ENCODE measurements around the gene POU3F1.

Gene POU3F1

DNA sequence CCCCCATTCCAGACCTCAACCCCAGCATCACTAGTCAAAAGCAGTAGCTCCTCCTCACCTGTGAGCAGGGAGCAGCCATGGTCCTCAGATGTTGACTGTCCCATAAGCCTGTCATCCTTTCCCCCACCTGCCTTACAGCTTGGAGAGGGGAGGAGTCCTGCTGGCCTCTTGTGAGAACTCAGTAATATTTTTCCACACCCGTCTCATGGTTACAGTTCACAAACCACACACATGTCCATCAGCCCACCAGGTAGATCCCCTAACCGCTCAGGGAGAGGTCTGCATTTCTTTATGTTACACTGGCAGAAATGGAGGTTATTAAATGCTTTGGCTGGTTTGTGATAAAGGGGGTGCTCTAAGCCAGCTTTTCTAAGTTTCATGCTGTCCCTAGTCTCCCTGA lies 26.3 kb upstream of the POU3F1 start:
- DNase-seq, result no peak

DNA sequence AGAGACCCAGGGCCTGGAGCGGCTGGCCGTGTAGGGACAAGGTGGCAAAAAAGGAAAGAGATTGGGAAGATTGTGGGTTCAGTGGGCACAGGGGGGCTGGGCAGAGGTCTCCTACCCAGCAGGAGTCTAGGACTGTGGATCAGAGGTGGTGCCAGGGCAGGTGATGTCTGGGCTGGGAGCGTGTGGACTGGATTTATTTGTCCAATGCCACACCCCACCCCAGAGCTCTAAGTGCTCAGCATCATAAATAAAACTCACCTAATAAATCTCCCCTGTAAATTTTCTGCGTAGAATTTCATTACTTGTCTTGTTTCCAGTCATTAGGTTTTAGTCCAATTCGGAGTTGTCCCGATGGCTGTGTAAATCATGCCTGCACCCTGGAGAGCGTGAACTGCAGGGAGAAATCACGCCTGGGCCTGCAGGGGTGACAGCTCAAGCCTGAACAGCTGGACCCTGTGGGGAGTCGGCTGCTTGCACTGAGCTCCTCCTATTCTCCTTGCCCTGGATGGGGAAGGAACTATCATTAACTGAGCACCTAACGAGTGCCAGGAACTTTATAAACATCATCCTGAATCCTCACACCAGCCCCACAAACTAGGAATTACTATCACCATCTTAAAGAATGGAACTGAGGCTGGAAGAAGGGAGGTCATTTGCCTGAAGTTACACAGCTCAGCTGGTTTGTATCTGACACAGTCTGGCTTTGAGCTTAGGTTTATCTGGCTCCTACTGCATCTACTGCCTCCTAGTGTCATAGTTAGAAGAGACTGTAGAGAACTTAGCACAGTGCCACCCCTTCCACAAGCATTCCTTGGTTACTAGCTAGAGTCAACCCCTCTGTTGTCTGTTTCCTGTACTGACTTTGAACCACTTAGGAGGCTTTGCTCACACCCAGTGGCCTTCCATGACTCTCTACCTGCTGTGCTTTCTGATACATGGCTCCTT lies 25.0 kb upstream of the POU3F1 start:
- DNase-seq, result peak; percentile 5 to 22

DNA sequence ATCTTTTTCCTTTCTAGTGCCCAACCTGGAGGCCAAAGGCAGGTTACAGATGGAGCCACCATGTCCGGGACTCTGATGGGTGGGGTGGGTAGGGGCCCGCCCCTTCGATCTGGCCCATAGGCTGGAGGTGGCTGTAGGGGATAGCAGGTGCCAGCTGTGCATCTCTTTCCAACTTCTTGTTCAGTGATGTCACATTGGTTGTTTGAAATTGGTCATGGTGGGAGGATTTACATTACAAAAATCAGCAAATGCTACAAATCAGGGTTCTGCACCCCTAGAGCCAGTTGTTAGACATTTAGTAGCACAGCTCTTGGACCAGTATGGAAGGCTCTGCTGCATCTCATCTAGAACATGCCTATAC lies 22.4 kb upstream of the POU3F1 start:
- no peak for DNase-seq

DNA sequence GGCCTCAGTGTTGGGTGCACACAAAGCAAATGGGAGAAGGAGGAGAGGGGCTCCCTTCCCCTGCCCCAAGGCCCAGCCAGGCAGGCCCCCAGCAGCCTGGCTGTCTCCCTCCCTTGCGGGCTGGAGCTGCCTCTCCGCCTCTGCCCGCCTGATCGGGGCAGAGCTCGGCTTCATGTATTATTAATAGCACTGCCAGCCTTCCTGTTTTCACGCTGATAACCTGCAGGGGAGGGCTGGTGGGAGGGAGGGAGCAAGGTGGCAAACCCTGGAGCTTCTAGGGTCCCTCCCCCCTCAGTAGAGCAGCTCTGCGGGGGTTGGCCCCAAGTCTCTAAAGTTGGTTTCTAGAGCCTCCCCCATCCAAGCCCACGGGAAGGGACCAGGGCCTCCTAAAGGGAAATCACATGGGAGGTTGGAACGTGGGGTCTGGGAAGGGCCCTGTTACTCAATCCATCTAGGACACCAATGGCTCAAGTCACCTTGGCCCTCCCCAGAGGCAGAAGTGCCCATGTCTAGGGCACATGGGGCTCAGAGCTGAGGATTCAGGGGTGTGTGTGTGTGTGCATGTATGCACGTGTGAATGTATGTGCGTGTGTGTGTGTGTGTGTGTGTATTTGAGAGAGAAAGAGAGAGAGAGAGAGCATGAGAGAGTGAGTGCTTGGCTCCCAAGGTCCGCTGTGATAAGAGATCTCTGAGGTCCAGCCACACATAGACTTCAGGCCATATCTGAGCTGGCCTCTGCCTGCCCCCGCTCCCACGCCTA lies 21.8 kb upstream of the POU3F1 start:
- no peak for DNase-seq

DNA sequence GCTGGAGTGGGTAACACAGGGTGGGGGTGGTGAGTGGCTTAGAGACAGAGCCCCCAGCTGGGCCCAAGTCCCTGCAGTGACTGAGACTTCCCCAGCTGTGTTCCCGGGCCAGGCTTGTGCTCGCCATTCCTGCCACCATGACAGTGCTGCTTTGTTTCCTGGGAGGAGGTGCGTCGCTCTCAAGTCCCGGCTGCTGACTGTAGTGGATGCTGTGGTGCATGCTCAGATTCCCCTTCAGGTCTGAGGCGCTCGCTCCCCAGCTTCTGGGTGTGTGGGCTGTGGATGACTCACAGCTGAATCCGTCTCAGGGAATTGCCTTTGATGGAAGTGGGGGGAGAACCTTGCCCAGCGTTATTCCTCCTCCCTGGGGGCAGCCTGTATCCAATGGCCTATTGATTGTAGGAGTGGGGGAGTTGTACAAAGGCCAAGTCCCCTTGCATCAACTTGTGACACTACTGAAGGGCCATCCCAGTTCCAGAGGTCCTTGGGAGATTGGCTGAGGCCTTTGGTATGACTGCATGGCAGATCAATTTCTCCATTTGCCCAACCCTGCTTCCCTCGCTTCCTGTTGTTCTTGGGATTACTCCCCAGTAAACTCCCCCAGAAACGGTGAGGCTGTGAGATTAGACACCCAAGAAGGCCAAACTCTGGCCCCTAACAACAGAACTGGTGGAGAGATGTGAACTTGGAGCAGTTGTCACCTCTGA lies 17.8 kb upstream of the POU3F1 start:
- no peak for DNase-seq

DNA sequence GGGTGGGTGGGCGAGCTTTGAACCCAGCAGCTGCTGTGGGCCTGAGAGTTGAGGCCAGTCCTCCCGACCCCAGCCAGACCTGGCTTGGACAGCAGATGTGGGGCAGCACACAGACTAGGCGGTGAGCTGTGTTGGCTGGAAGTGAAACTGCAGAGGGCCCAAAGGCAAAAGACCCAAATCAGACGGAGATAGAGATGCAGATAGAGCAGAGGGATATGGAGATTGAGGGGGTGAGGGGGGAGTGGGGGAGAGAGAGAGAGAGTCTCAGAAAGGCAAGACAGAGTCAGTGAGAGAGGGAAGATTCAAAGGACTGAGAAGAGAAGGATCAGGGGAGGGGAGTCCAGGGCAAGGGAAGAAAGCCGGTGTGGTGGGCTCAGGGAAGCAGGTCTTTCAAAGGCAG lies 17.0 kb upstream of the POU3F1 start:
- no peak for DNase-seq

DNA sequence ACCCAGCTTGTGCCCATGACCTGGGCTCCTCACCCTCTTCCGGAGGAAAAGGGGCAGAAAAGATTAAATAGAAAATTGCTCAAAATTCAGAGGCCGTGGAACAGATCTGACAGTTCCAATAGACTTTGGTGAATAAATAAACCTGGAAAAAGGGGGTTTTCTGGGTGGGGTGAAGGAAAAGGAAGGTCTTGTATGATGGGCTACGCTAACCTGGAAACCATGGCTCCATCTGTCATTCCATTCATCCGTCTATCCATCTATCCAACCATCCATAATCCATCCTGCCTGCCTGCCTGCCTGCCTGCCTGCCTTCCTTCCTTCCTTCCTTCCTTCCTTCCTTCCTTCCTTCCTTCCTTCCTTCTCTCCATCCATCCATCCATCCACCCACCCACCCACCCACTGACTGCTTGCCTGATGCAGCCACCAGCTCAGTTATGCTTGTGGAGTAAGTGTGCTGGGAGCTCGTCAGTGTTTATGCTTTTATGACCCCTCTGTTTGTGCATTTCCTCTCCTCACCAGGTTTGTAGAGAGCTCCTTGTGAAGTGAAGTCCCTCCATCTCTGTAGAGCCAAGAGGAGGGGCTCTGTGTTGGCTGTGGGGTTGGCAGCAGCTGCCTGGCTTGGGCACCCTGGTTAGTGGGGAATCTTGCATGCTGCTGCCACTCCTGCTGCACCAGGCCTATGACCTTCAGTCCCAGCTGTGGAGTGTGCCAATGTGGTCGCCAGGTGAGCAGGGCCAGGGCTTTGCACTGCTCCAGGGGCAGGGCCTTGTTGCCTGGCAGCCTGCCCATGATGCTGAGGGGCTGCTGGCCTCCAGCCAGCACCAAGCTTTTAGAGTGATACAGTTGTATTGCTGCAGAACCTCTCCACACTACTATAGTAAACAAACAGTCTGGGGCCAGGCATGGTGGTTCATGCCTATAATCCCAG lies 16.0 kb upstream of the POU3F1 start:
- DNase-seq, result no peak

DNA sequence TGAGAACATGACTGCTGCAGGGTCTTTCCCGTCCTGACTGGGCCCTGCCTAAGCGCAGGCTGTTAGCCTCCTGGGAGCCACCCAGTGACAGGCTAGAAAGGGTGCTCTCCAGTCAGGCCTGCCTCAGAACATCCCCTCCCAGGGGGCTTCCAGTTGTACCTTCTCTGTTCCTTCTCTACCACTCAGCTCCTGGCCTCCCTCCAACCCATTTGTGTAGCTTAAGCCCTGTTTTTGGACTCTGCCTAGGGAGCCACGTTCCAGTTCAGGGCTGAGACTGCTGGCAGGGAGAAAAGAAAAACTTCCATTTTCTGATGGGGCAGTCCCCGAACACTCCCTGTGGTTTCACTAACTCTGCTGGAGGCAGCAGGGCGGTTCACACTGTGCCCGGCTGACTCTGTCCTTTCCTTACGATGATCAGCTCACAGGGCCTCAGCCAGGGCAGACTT lies 15.3 kb upstream of the POU3F1 start:
- no peak for DNase-seq

DNA sequence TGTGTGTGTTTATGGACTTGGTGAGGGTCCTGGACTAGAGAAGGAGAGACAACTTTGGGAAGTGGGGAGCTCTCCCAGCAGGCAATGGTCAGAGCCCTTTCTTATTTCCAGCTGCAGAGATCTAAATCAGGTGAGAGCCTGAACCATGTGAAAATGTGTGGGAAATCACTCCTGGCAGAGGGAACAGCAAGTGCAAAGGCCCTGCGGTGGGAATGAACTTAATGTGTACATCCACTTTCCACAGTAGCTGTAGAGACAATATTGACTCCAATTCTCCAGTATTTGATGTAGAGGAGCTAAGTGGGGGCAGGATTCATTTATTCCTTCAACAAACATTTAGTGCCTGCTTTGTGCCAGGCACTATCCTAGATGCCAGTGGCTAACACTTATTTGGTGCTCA lies 14.7 kb upstream of the POU3F1 start:
- DNase-seq, result no peak

DNA sequence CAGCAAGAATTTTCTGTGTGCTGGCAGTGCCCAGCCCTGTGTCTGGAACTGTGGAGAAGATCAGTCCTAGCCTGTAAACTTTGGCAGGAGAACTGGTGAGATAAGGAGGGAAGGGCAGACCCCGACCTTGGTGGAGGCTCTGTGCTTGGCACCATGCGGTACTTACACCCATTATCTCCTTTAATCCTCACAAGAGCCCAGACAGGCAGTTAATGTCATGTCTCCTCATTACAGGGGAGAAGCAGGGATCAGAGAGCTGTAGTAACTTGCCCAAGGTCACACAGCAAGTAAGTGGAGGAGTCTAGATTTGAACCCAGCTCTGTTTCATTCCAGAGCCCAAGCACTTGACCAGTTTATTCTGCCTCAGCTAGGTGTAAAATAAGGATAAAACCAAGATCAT lies 13.9 kb upstream of the POU3F1 start:
- DNase-seq, result no peak

DNA sequence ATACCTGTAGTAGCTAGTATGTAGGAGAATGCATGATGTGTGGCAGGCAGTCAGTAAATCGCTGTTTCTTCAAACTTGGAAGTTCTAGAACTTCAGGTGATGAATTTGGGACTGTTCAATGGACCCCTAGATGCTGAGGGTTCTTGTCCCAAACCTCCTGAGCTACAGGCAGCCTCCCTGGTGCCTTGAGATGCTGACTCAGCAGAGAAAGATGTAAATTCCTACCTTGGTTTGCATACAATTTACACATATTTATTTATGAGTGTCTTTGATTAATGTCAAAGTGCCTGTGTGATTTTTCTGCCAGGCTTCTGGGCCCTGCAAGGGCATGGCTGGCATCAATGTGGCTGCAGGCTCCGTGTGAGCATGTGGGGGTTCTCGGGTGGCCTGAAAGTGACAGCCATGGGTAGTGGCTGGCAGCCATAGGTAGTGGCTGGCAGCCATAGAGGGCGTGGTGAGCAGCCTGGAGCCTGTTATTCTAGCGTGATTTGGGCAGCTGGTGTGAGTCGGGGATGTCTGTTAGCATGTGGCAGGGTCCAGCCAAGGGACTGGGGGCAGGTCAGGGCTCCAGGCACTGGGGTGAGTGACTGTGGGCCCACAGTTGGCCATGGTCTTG lies 13.2 kb upstream of the POU3F1 start:
- DNase-seq, result no peak

DNA sequence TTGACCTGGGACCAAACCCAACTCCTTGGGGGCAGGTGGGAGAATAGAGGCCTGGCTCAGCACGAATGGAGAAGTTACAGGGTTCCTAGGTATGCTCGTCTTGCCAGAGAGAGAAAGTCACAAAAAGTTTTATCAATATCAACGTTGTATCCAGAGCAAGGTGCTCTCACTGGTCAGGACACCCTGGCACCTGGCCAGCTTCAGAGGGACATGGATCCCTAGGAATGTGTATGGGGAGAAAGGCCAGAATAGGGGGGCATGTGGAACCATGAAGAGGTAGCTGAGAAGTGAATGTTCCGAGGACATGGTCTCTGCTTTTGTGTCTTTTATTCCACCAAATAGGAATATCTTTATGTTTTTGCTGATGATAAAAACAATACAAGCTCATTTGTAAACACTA lies 9.4 kb upstream of the POU3F1 start:
- DNase-seq, result no peak

DNA sequence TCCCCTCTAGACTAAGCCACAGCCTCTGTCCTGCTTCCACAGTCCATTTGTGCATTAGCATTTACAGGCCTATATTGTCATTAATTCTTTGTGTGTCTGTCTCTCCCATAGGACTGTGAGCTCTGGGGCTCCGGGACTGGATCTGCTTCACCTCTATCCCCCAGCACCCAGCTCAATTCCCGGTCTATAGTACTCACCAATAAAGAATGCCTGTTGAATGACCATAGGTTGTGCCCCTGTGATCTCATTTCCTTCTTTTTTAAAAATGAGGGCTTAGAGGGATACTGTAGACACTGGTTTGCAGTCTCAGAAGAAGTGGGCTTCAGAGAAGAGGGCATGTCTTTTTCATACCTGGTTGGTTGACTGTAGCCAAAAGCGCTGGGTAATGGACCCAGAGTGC lies 8.8 kb upstream of the POU3F1 start:
- DNase-seq, result no peak

DNA sequence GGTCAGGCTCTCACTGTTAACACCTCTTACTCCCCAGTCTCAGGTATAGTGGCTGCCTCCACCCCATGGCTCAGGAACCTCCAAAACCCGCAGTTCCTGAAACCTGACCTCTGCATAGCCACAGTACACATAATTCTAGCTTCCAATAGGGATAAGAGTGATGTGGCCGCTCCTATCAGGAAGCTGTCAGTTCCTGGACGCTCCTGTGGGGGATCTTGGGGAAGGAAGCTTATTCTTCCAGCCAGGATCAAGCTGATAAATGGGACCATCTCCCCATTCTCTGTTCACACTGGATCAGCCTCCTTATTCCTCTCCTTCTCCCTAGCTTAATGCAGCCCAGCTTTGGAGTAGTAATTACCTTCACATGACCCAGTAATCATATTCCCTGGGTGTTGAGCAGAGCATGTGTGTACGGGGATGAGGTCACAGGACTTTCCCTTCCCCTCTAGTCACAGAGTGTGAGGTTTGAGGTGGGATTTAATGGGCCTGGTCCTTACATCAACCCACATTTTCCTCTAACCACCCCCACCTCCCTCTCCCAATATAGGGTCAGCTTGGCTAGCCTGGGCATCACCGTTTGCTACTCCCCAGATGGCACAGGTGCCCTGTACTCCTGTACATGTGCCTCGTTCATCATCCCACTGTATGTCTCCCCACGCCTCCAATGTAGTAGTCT lies 7.0 kb upstream of the POU3F1 start:
- DNase-seq, result no peak

DNA sequence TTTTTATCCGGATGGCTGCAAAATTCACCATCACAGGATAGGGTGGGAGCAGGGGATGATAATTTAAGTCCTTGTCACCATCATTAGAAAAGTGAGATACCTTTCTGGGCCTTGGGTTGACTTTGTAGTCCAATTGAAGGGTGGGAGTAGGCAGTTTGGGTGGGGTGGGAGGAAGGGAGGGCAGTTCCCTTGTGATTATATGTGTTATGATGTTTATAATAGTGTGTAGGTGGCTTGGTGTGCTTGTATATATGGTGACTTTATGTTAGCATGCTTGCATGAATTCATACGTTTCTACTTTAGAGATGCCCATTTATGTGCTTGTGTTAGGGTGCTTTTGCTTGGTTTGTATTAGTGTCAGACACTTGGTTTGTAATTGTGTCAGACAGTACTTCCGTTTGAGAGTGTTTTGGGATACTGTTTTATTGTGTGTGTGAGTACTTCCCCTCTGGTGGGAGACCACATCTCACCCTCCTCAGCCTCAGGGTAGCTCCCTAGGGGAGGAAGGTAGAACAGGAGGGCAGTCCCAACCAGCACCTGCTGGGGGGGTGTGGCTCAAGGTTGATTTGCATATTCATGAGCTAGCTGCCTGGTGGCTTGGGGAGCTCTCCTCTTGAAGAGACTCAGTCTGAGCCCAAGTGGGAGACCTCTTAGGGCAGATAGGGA lies 6.3 kb upstream of the POU3F1 start:
- DNase-seq, result no peak

DNA sequence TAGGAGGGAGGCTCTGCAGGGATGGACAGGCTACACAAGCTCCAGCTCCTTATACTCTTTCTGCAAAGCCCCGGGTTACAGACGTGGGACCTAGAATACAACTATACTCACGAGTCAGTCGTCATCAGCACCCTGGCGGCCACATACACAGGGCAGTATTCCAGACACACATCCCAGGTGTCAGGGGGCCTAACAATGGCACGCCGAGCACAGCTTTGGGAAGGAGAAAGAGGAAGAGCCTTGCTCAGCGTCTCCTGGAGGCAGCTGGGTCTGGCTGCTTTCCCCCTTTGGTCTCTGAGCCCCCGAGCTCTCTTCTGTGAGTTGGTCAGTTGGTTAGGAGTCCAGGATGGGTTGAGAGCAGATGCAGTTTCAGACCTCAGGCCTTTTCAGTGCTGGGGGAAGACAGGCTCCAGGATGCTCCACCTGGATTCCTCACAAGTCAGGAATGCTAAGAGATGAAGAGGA lies 4.5 kb upstream of the POU3F1 start:
- no peak for DNase-seq

DNA sequence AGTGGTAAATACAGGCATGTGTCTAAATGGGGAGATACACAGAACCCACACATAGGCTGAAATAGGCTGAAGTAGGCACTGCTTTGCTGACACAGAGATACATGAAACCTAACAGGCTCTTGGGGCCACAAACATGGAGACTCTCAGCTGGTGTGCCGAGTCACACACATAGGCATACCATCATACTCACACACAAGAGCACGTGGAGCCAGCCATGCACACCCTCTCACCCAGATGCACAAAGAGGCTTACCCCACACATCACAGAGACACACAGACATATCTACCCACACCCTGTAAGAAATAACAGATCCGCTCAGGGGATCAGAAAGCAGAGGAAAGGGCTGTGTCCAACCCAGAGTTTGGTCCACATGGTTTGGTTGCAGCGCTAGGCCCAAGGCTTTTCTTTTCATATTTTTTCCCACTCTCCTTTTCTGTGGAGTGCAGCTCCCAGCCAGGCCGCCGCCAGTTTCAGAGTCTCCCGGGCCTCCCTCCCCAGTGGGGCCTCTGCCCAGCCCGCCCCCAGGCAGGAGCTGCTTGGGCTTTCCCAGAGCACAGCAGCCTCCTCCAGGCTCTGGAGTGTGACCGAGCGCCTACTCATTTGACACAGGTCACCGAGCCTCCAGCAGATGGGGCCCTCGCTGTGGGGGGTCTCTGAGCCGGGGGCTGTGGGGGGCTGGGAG lies 3.9 kb upstream of the POU3F1 start:
- no peak for DNase-seq

DNA sequence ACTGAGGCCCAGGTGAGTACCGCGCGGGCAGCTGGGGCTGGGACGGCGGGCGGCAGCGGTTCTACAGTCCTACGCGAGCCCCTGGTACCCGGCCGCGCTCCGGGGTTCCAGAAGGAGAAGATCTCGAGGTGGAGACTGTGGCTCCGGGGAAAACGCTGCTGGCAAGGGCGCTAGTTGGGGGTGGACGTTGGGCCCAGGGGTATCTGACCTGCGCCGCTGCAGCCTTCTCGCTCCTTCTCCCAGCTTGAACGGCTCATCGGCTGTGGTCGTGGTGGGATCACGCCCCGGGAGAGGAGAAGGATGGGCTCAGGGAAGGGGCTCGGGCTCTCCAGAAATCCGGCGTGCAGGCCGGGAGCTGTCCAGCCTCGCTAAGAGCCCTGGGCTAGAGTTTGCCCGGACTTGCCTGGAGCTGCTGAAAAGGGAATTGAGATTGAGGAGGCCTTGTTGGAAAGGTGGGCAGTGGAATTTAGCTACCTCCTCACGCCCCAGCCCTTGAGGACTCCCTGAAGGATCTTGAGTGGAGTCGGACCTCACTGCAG lies 1.1 kb upstream of the POU3F1 start:
- no peak for DNase-seq

DNA sequence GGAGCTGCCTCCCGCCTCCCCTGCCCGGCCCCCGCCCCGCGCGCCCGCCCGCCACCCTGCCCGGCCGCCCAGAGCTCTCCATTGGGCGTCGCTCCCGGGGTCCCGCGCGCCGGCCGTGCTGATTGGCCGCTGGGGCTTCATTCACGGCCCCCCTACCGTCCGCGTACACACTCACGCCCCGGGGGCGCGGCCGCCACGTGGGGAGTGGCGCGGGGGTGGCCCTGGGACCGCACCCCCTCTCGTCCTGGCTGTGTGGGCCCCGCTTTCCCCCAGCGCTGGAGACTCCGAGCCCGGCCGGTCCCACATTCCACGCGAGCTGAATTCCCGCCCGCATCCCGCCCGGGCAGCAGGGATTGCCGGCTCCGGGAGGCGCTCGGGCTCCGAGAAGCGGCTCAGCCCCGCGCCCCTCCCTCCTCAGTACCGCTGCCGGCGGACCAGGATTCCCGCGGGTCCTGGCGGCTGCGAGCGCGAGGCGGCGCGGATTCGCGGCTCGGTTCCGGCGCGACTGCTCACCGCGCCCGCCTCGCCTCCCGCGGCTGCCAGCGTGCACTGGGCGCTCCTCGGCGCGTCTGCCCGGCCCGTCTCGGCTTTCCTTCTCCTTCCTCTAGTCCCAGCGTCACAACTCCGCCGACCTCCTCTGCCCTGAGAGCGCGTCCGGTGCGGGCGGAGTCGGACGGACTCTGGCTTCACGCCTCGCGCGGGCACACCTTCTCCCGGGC lies 450 bp upstream of the POU3F1 start:
- no peak for DNase-seq

Measured in AML-193 (cell line).